ENCODE measurements around the gene EPB41L1.

The EPB41L1 gene

DNA sequence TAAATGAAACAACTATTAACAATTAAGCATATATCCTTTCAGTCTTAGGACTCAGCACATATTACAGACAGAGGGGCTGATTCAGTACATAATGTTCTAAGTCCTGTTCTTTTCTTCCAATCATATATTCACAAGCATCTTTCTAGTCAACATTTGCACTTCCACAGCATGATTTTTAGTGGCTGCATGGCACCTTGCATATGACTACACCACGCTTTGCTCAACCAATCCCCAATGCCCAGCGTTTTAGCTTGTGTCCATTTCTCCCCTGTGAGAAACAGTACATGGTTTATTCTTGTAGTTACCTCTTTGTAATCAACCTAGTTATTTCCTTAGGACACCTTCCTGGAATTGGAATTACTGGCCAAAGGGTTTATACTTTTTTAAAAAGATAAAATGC, 115.0 kb downstream of the EPB41L1 start:
- no peak for DNase-seq (ENCODE audit: low read depth)
- H3K4me3 ChIP-seq (ENCODE audit: low read depth, low read length), result no peak overlapping the region

DNA sequence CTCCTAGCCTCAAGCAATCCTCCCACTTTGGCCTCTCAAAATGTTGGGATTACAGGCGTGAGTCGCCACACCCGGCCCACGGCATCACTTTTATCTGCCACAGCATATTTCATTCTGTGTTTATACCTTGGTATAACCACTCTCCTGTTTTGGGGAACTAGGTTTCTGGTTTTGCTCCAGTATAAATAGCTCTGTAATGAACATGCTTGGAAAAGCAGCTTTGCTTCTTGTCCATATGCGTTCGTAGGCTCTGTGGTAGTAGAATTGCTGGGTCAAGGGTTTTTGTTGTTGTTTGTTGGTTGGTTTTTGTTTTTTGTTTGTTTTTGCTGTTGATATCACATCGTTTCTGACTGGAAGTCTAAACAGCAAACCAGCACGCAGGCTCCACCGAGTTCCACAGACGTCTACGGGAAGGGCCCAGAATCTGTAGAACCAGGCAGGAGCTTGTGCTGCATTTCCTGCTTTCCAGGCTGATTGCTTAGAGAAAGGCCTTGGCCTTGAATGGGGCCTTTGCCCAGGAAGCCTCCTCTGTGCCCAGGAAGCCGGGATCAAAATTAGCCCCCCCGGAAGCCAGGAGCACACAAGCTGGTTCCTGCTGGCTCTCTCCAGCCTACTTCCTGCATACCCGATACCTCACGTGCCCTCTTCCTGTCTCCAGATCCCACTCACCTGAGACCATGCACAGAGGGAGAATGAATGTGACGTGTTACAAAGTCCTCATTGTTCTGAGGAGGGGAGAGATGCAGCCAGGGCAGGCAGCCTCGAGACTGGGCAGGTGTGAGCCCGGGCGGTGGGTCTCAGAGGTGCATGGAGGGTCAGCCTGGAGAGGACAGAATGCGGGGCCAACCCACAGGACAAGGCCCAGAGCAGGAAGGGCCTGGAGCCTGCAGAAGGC, 116.5 kb downstream of the EPB41L1 start:
- DNase-seq (ENCODE audit: low read depth), result no peak
- H3K4me3 ChIP-seq (ENCODE audit: low read depth, low read length), result no peak overlapping the region

- H3K4me3 ChIP-seq (ENCODE audit: low read depth, low read length), result no peak overlapping the region
- no peak for DNase-seq (ENCODE audit: low read depth)
These were observed 117.4 kb downstream of the EPB41L1 start for GRCh38 chr20:36271639-36272546.

- no peak for DNase-seq (ENCODE audit: low read depth)
These were observed 118.1 kb downstream of the EPB41L1 start for GRCh38 chr20:36272547-36273220.

GRCh38 chr20:36273414-36274180, 119.1 kb downstream of the EPB41L1 start:
- no peak overlapping the region for H3K4me3 ChIP-seq (ENCODE audit: low read depth, low read length)
- no peak for DNase-seq (ENCODE audit: low read depth)

More at GRCh38 chr20:36272547-36273220, 118.1 kb downstream of the EPB41L1 start:
- H3K4me3 ChIP-seq (ENCODE audit: low read depth, low read length), result no peak overlapping the region

DNA sequence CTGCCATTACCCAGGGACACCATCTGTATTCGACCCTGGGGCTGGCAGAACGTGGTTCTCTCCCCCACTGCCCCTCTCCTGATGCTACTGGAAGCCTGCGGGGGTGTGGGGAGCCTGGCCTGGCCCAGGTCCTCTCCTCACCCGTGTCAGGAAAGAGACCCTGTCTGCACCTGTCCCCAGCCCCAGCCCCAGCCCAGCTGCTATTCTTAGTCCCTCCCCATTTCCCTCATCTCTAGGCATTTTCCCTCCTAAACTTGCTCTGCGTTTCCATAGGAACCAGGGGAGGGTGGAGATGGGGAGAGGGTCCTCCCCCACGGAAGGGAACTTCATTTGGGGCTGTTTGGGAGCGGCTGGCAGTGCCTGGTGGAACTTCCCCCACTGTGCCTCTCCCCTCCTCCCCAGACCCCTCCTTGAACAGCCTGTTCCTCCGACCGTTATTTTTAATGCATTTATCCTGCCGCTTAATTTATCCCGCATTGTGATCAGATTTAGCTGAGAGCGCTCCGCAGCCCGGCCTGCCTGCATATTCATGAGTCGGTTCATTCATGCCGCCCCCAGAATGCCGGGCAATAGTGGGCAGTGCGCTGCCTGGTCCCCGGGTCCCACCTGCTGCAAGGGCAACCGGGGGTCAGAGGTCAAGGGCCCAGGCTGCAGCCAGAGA, 119.8 kb downstream of the EPB41L1 start:
- DNase-seq (ENCODE audit: low read depth), result no peak
- no peak overlapping the region for H3K4me3 ChIP-seq (ENCODE audit: low read depth, low read length)

DNA sequence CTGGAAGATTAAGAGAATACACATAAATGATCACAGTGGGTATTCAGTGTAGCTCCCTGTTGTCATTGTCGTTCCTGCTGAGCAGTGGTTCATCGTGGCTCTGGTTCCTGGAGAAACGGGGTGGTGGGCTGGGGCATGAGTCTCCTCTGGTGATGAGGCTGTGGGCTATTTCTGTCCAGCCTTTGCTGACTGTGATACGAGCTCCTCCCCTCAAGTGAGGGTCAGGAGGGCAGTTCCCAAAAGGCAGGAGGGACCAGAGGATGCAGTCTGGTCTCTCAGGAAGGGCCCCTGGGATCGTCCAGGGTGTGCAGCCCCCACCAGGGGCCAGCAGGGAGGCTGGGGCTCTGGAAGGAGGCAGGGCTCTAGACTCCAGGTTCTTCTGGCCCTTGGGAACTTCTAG, 120.5 kb downstream of the EPB41L1 start:
- H3K4me3 ChIP-seq (ENCODE audit: low read depth, low read length), result no peak overlapping the region
- DNase-seq (ENCODE audit: low read depth), result no peak

DNA sequence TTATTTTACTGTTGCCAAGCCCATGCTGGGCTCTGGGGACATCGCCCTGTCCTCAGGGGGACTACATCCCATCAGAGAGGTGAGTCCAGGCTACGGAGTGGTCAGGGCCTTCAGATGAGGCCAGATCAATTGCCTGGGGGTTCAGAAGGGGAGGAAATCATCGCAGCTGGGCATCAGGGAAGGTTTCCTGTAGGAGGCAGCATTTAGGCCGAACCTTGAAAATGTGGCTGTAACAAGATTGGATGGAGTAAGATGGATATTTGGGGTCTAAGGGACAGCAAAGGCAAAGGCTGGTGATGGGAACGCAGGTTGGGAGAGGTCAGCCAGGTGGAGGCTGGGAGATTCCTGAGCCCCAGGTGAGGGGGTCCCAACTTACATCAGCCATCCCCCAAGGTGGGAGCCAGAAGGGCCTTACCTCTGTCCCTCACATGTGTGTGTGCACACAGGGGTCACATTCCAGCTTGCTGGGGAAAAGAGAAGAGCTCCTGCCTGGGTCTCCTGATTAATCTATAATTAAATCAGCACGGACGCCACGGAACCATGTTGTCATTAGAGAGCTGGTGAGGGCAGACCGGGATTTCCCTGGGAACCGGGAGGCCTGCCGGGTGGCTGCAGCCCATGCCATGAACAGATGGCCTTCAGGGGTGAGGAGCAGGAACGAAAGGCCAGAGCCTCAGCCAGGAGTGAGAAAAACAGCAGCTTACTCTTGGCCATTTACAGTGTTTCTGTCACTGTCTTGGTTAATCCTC, 121.1 kb downstream of the EPB41L1 start:
- H3K4me3 ChIP-seq (ENCODE audit: low read depth, low read length), result no peak overlapping the region
- DNase-seq (ENCODE audit: low read depth), result no peak

GRCh38 chr20:36277546-36277945, 123.0 kb downstream of the EPB41L1 start:
- H3K4me3 ChIP-seq (ENCODE audit: low read depth, low read length), result no peak overlapping the region
- DNase-seq (ENCODE audit: low read depth), result no peak

GRCh38 chr20:36279362-36279761, 124.8 kb downstream of the EPB41L1 start:
- DNase-seq (ENCODE audit: low read depth), result no peak
- no peak overlapping the region for H3K4me3 ChIP-seq (ENCODE audit: low read depth, low read length)

GRCh38 chr20:36279776-36280175, 125.2 kb downstream of the EPB41L1 start:
- no peak for DNase-seq (ENCODE audit: low read depth)
- H3K4me3 ChIP-seq (ENCODE audit: low read depth, low read length), result no peak overlapping the region

DNA sequence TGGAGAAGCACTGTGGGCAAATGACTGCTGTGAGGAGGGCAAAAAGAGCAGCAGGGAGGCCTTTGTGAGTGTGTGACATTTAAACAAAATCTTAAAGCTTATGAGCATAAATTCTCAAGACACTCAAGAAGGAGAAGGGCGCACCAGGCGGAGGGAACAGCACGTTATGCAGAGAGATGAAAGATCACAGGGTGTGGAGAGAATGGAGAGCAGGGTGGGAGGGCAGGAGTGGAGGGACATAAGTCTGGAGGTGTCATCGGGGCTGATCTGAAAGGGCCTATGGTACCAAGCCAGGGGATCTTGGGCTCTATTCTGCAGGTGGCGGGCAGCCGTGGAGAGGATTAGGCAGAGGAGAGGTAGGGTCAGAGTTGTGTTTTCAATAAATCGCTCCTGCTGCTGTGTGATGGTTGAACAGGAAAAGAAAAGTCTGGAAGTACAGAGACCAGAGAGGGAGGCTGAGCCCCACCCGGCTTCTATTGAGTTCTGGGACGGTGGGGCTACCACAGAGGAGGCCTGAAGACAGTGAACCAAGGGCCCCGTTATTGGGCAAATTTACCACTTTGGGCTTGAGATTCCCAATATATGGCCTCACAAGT, 127.3 kb downstream of the EPB41L1 start:
- no peak for DNase-seq (ENCODE audit: low read depth)
- no peak overlapping the region for H3K4me3 ChIP-seq (ENCODE audit: low read depth, low read length)

Measured in skeletal muscle cell (primary cell).